HG03060 (cell line): ENCODE results near the gene NXPH2.
A peak's percentile ranks its signal among the peaks of the same experiment; 100 is the strongest.

Experiments used
- ATAC-seq: cut with Tn5 transposase; IDR thresholded peaks from one replicate; pipeline ENCODE4 v1.9.1; 2021; ENCODE audit warnings: low read depth, moderate number of reproducible peaks; ENCODE audit not compliant: unreplicated experiment

The NXPH2 gene

DNA sequence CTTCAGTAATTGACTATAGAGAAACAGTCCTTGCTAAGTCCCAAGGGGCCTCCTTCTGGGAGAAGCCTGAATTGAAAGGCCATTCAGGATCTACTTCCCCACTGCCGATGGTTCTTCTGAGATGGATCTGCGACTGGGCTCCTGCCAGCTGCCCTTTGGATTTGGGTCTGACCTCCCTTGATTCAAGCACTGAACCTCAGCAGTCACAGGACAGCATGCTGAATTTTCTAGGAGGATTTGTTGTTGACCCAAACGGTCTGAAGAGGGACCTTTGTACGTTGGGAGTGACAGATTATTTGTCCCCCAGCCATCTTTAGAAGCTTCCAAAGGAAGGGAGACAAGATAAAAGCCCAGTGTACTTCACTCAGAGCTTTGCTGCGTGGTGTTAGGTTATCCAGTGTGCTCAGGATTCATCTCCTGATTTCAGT is 67.1 kb downstream of the NXPH2 start:
- no peak for ATAC-seq

DNA sequence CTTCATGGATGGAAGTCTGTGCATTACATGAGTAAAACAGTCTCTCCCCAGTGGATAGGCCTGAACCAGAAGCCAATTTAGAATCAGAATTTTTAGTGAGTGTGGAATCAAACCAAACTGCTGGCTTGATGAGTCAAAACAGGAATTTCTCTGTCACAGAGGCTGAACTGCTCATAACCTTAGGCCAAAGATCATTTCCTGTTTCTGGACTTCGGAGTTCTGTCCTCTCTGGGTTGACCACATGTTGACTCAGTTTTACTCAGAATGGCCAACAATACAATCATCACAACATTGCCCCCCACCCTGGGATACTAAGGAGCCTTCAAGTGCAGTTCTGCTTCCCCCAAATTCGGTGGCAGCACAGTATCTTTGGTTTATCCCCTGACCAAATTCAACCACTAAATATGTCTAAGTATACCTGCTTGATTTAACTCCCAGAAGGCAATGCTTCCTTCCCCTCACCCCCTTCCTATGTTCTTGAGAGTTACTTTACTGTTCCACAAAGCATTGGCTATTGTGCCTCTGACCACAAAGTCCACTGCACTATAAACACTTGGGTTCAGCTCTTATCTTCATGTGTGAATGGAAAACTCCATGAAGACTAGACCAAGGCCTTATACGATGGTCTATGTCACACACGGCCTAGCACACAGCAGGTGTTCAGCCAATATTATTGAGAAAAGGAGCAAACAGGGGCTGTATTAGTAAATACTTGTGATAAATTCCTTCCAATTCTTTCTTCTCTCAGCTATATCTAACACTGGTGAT is 67.8 kb downstream of the NXPH2 start:
- peak; percentile 90 for ATAC-seq

DNA sequence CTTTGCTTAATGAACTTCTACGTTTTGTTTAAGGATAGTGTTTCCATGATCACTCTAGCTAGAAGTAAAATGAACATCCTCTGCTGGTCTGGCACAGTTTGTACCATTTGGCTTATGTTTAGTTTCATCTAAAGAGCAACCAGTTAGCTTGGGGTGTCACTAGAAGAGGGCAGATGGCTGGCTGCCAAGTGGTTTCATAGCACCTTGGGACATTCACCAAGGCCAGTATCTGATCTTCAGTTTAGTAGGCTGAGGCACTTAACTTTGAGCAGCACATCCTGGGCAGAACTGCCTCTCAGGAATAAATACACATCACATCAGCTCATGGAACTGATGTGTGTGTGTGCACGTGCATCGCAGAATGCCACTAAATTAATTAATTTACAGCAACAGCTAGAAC is 68.4 kb downstream of the NXPH2 start:
- ATAC-seq, result peak; percentile 28

DNA sequence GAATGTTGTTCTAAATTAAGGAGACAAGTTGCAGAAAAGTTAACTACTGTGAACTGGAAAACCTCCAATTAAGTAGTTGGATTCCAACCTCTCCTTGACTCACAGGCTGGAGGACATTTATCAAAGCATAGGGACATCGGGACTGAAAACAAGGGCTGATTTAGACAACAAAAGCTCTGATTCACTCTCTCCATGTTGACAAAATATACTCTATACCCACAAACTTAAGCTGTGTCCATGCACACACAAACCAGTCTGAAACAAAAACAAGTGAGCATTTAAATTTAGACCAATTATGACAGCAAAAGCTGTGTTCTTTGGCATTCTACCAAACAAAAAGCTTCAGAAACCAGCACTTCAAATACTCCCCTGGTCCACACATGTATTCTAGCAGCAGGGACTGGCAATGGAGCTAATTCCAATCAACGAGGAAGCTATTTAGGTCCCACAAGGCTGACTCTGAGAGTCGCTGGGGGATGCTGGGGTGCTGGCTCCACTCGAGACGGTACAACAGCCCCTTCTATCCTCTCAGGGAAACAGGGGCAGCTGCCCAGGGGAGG is 71.4 kb downstream of the NXPH2 start:
- ATAC-seq, result no peak

DNA sequence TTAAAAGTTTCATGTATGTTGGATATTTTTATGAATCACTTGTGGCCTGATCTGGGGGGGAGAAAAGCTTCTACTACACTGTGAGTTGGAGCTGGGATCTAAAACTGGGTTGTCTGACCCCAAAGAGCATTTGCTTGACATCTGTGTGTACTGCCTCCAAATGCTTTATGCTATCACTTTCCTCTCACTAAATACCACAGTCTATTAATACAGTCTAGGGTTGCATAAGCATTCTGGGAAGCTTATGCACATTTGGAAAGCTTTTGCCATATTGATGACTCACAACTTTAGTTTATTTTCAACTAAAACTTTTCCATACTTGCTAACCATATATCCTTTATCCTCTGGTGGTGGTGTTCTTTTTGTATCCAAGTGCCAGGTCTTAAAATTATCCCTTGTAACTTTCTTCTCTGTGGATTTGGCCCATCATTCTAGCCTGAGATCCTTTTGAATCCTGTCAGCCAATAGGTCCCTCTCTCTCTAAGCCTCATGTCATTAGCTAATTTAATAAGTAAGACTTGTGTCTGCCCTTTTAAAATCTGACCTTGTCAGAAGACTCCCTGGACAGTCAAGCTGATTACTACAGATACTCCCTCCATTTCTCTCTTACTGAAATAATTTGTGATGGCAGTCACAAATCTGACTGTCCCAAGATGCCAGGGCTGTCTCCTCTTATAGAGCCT is 72.7 kb downstream of the NXPH2 start:
- ATAC-seq, result no peak

DNA sequence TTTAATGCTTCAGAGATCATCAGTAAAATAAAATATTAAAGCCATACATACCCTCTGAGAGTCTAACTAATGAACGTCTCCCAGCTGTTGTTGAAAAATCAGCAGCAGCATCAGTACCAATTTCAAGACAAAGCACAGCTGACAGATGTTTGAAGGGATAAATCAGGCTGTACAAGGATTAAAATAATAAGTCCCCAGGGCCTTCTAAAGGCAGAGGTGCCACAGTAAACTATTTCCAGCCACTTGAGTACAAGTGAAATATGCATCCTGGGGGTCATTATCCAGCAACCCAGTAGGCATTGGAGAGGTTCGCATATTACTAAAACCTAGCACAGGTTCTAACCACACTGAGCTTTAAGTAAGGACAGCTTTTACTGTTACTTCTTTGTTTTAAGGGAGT is 76.9 kb downstream of the NXPH2 start:
- ATAC-seq, result no peak

DNA sequence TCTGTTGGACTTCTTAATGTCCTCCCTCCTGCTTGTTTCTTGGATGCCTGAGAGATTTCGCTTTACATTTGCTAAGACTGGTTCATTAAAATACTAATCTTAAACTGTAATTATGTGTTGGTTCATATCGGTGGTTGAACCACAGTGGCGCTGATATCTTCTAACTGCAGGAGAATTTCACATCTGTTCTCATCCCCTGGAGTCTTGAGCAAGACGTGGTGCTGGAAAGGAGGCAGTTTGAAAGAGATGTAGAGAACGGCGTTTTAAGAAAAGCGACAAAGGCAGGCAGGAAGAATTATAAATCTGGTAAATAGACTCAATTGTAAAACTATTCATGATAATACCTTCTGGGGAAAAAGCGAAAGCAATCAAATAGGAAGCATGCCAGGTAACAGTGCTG is 79.5 kb downstream of the NXPH2 start:
- ATAC-seq, result no peak

DNA sequence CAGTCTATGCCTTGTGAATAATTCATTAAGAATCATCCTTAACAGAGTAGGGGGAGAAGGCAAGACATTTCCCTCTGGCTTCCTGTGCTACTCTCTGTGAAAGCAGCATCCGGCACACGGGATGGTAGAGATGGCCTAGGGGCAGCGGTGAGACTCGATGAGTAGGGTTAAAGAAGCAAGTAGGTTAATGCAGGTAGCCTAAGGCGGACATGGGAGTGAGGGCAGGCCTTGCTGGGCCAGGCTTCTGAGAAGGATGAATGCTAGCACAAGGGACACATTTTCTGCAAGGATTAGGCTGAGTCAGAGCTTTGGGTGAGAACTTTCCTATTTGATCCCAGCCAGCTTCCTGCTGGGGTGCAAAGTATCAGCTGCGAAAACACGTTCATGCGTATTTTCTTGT is 80.8 kb downstream of the NXPH2 start:
- ATAC-seq, result no peak

DNA sequence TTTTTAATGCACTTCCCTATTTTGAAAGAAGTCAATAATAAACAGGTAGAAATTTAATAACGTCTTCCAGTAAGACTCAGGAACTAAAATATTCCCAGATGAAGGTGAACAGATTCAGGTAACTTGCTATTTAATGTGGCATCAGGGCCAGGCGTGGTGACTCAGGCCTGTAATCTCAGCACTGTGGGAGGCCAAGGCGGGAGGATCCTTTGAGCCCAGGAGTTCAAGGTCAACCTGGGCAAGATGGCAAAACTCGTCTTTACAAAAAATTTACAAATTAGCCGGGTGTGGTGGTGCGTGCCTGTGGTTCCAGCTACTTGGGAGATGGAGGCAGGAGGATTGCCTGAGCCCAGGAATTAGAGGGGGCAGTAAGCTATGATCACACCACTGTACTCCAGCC is 81.8 kb downstream of the NXPH2 start:
- ATAC-seq, result no peak

DNA sequence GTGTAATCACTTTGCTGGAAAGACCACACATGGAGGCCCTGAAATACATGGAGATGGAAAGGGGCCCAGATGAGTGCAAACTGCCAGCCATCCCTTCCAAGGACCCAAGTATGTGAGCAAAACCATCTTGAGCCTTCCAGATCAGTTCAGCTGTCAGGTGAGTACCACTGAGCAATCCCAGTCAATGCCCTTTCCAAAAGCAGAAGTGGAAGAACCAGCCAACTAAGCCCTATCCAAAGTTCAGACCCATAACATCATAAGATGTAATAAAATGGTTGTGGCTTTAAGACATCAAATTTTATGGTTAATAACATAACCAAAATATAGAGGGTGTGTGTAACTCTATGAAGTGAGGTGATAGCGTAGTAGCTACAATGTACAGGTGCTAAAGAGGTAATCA is 88.5 kb downstream of the NXPH2 start:
- no peak for ATAC-seq

DNA sequence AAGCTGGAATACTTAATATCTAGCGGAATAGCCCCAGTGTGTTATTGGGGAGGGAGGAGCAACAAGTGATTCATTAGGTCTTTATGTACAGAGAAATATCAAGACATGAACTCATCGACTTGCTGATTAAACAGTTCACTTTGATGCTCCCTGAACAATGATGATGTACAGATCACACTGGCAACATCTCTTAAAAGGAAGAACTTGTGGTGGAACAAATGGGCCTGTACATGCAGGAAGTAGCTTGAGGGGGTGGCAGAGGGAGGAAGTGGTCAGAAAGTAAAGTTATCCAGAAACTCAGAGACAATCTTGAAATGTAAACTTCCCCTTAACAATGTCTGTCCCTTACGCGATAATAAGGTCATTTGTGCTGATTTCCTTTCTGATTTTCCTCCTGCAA is 90.5 kb downstream of the NXPH2 start:
- no peak for ATAC-seq

DNA sequence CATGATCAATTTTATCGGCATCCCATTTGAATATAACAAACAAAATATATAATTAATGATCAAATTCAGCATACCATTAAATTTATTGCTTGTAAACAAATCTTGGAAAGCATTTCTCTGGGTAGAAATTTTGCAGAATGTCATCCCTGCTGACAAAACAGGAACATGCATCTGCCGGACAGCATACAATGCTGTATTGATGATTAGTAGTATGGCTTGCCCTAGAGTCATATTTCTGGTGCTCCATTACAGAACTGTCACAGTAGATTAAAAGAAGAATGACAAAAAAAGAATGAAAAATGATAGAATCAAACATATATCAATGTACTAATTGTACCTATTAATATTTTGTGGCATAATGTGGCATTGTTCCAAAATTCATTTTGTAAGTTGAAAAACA is 98.0 kb downstream of the NXPH2 start:
- ATAC-seq, result no peak

DNA sequence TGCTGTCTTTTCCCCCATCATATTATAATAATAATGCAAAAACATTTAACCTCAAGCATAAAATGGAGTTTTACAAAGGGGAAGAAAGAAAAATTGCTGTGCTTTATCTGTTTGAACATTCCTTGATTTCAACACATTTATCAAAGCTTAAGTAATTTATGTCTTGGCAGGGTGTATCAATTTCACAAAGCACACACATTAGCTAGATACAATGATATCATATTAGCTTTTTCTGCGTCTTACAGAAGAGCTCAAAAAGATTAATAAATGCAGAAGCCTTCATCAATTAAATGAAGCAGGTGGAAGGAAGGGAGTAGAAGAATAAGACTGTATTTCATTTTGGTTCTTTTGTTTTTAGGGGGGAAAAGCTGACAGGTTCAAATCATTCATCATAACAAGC is 103.0 kb downstream of the NXPH2 start:
- no peak for ATAC-seq

DNA sequence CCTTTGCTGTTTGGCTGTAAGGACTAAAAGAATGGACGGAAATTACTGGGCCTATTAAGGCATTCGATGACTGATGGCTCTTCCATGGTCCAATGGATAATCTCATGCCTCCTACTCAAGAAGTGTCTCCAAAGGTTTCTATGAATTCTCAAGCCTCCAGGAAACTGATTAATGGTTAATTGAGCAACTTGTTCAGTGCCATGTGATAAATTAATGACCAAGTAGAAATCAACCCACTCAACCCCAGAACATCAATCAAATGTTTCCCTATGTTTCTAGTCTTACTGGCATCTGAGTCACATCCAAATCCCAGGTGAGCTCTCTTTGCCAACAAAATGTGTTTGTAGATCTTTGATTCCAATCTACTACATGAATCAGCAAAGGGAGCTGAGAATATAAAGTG is 103.6 kb downstream of the NXPH2 start:
- ATAC-seq, result no peak

DNA sequence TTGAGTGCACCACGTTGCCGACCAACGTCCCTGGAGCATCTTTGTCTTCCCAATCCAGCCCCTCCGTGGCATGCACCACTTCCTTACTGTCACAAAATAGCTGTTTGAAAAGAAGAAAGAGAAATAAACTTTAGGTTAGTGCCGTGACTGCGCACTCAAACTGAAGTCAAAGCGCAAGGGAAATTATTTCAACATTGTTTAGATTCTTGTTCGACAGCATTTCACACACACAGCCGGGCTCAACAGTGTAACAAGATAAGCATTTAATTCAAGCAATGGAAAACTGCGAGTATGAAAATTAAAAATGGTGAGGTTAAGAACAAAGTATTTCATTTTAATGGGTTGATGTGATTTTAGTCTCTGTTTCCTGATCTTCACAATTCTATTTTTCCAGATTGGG is 108.6 kb downstream of the NXPH2 start:
- no peak for ATAC-seq

DNA sequence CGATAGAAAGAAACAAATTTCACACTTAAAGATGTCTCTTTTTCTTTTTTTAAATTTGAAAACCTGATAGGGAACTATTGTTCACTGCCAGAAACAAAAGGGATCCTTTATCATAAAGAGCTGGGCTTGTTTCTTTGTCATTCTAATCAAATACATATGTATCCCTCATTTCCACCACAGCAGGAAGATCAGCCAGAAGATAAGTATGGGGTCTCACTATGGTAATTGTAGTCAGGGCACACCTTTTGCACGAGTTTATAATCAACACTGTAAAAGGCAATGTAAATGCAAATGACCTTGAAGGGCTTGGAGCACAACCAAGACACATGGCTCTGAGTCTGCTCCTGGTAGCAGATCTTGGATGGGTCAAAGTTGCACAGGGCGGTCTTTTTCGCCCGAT is 109.5 kb downstream of the NXPH2 start:
- ATAC-seq, result no peak

DNA sequence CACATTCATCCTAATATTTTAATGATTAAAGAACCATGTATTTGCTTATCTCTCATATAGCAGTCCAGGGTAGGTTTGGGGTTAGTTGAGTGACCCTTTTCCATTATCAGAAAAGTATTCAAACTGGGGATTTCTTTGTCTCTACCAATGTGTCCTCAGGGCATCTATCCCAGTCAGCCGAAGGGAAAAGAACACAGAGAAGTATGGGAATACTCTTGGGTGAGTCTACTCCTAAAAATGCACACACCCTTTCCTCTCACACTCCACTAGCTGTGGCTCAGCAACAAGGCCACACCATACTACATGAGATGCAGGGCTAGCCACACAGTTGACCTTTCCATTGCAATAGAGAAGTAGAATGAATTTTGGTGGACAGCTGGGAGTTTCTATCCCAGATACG is 114.3 kb downstream of the NXPH2 start:
- no peak for ATAC-seq

DNA sequence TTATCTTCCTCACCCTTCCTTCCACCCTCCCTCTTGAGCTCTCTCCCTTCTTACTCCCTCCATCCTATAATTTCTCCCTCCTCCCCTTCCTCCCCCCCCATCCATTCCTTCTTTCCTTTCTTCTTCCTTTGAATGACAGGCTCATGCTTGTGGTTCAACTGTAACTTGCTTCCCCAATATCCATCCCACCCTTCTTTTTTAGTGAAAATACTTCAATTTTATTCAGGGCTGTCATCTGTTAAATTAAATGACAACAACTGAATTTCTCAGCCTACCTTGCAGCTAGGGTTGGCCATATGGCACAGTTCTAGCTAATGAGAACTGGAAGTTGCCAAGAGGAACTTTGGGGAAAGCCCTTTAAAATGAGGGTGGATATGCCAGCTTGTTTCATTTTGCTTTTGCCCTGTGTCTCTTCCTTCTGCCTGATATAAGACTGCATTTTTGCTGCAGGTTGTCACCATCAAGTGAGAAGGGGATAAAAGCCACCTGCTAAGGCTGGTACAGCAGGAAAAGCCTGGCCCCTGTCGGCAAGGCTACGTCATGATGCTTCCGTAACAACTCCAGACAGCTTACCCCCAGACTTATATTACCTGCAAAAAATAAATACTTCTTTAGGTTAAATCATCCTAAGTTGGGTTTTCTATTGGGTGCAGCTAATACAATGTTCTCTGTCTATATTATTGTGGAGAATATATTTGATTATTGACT is 121.8 kb downstream of the NXPH2 start:
- no peak for ATAC-seq

DNA sequence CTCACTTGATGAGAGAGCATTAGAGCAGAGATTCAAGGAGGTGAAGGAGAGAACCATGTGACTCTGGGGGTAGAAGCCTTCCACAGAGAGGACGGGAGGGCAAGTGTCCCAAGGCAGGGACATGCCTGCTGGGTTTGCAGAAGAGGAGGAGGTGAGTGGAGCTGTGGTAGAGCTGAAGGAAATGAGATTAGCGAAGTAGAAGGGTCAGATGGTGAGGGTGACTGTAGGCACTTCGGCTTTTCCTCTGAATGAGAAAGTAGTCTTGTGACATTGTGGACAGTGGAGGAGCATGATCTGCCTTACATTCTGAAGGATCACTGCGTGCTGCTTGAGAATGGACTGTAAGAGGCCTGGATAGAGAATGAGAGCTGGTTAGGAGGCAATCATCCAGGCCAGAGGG is 126.0 kb downstream of the NXPH2 start:
- no peak for ATAC-seq

DNA sequence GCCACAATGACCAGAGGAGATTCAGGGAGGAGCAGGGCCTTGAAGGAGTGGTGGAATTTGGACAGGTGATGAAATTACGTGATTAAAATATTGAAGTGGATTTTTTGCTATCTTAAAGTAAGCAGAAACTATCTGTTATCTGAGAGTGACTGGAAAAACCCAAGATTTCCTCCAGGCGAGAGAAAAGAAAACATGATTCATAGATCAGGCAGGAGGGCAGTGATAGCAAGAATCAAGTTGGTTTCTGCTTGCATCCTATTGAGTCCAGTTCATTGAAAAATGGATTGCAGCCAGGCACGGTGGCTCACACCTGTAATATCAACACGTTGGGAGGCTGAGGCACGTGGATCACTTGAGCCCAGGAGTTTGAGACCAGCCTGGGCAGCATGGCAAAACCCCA is 127.8 kb downstream of the NXPH2 start:
- no peak for ATAC-seq

DNA sequence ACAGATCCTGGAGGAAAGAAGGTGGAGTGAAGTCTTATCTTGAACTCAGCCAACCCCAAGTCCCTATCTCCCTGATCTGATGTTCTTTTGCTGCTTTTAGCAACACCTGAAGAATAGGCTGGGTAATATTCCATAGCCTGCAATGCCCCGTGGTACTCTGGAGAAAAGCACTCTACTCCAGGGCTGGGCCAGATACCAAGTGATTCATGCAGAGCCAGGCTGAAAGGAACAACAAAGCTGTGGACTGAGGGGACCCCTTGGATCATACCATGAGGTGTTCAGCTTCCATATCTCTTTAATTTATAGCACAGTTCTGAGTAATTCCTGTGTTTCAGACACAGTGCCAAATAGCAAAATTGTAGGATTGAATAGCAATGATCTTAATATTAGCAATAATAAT is 130.6 kb downstream of the NXPH2 start:
- no peak for ATAC-seq
